IMR-90 (cell line): ENCODE data around the gene ZSCAN30. TPM values are rescaled to one million over a fixed set of nuclear protein-coding genes. Genes with fewer than 3 reads are reported as not detected.

Experiments
- ATAC-seq: fragments of 200-7000 bp; cut with Tn5 transposase; 2 replicates; pipeline ENCODE4 v1.9.1; 2020; ENCODE audit warnings: low read depth, mild to moderate bottlenecking, moderate library complexity
- BruUV-seq: library from RNA; stranded (reverse); fragments of 400-500 nt; replicated peaks from 2 replicates; lab custom pipeline; 2021; lab: Mats Ljungman, UMichigan
- CTCF ChIA-PET: fragments of 300-600 bp; formaldehyde crosslinking; extraction: SDS; loops from one replicate; lab custom pipeline; 2021; ENCODE audit warnings: antibody characterized with exemption; lab: Yijun Ruan, JAX
- POLR2A ChIA-PET: fragments of 300-600 bp; sonication (Branson Sonifier 250); formaldehyde crosslinking; loops from one replicate; lab custom pipeline; 2022; ENCODE audit warnings: antibody characterized with exemption; ENCODE audit not compliant: unreplicated experiment; lab: Charles Lee
- DNase-seq: peaks from one replicate; pipeline ENCODE4 v3.0.0; 2013
- H2AFZ ChIP-seq: replicated peaks from 2 replicates; pipeline ENCODE3; 2013; ENCODE audit warnings: low read length, mild to moderate bottlenecking; ENCODE audit not compliant: poor library complexity
- H2AK5ac ChIP-seq: 2 replicates; pipeline ENCODE4 v1.6.1; 2013; ENCODE audit warnings: low read depth, low read length, inconsistent platforms
- H2AK9ac ChIP-seq: replicated peaks from 2 replicates; pipeline ENCODE3; 2013; ENCODE audit warnings: mild to moderate bottlenecking, low read depth, low read length, moderate library complexity; ENCODE audit not compliant: poor library complexity
- H2BK120ac ChIP-seq: 2 replicates; pipeline ENCODE4 v1.6.1; 2013; ENCODE audit warnings: low read depth, low read length, inconsistent platforms
- H2BK15ac ChIP-seq: 3 replicates; pipeline ENCODE4 v1.6.1; 2013; ENCODE audit warnings: low read depth, low read length, inconsistent platforms
- H2BK20ac ChIP-seq: 2 replicates; pipeline ENCODE4 v1.6.1; 2013; ENCODE audit warnings: low read depth, mild to moderate bottlenecking, inconsistent platforms, low read length, moderate library complexity
- H2BK5ac ChIP-seq: 2 replicates; pipeline ENCODE4 v1.6.1; 2013; ENCODE audit warnings: mild to moderate bottlenecking, low read depth, low read length, inconsistent platforms; ENCODE audit not compliant: poor library complexity, severe bottlenecking
- H3K14ac ChIP-seq: replicated peaks from 2 replicates; pipeline ENCODE4 v1.6.1; 2013; ENCODE audit warnings: low read depth, low read length, inconsistent platforms
- H3K18ac ChIP-seq: 2 replicates; pipeline ENCODE4 v1.6.1; 2013; ENCODE audit warnings: low read depth, low read length, control low read depth
- H3K23ac ChIP-seq: 2 replicates; pipeline ENCODE4 v1.6.1; 2013; ENCODE audit warnings: low read depth, low read length, inconsistent platforms
- H3K27ac ChIP-seq: 2 replicates; pipeline ENCODE4 v1.5.1; 2013; ENCODE audit warnings: mild to moderate bottlenecking, control low read depth, low read length; ENCODE audit not compliant: insufficient read depth
- H3K27me3 ChIP-seq: 2 replicates; pipeline ENCODE4 v1.6.1; 2013; ENCODE audit warnings: low read length; ENCODE audit not compliant: control insufficient read depth, insufficient read depth
- H3K36me3 ChIP-seq: 2 replicates; pipeline ENCODE4 v1.6.1; 2013; ENCODE audit warnings: low read length, mixed read lengths; ENCODE audit not compliant: control insufficient read depth, insufficient read depth
- H3K4ac ChIP-seq: 2 replicates; pipeline ENCODE4 v1.6.1; 2013; ENCODE audit warnings: low read depth, low read length, inconsistent platforms
- H3K4me1 ChIP-seq: 2 replicates; pipeline ENCODE4 v1.6.1; 2013; ENCODE audit warnings: low read length, mixed read lengths; ENCODE audit not compliant: control insufficient read depth, insufficient read depth
- H3K4me2 ChIP-seq: 2 replicates; pipeline ENCODE4 v1.6.1; 2013; ENCODE audit warnings: low read depth, mild to moderate bottlenecking, control low read depth, low read length, moderate library complexity
- H3K4me3 ChIP-seq: 2 replicates; pipeline ENCODE4 v1.5.1; 2013; ENCODE audit warnings: low read depth, mild to moderate bottlenecking, control low read depth, low read length, moderate library complexity; ENCODE audit not compliant: insufficient read depth
- H3K56ac ChIP-seq: 2 replicates; pipeline ENCODE4 v1.6.1; 2013; ENCODE audit warnings: low read length, inconsistent platforms; ENCODE audit not compliant: insufficient read depth; ENCODE audit errors: extremely low read depth
- H3K79me1 ChIP-seq, 2 experiments: 2 replicates each; pipeline ENCODE4 v1.6.1; 2013; ENCODE audit warnings: low read length in 2 of 2, inconsistent platforms in 1 of 2, low read depth in 1 of 2
- H3K9ac ChIP-seq: 2 replicates; pipeline ENCODE4 v1.6.1; 2013; ENCODE audit warnings: low read depth, low read length, control low read depth
- H3K9me1 ChIP-seq: 2 replicates; pipeline ENCODE4 v1.6.1; 2013; ENCODE audit warnings: low read length, inconsistent platforms; ENCODE audit not compliant: insufficient read depth
- H3K9me3 ChIP-seq: 2 replicates; pipeline ENCODE4 v1.6.1; 2013; ENCODE audit warnings: low read length; ENCODE audit not compliant: control insufficient read depth, insufficient read depth
- H4K20me1 ChIP-seq: 2 replicates; pipeline ENCODE4 v1.6.1; 2013; ENCODE audit warnings: low read length, inconsistent platforms; ENCODE audit not compliant: insufficient read depth
- H4K5ac ChIP-seq: 2 replicates; pipeline ENCODE4 v1.6.1; 2013; ENCODE audit warnings: mild to moderate bottlenecking, low read depth, low read length, control low read depth
- H4K8ac ChIP-seq, 2 experiments: 2 replicates each; pipeline ENCODE4 v1.6.1; 2013; ENCODE audit warnings: low read depth in 2 of 2, low read length in 2 of 2, control low read depth in 1 of 2, inconsistent platforms in 1 of 2
- H4K91ac ChIP-seq: 2 replicates; pipeline ENCODE4 v1.6.1; 2013; ENCODE audit warnings: low read depth, low read length, inconsistent platforms; ENCODE audit not compliant: insufficient read depth
- MXI1 ChIP-seq: IDR thresholded peaks from 2 replicates; pipeline ENCODE4 v1.6.1; 2012; ENCODE audit warnings: low read depth, mild to moderate bottlenecking, low read length, moderate library complexity, borderline replicate concordance
- RAD21 ChIP-seq: IDR thresholded peaks from 2 replicates; pipeline ENCODE4 v1.6.1; 2012; ENCODE audit warnings: low read length, improper control_type of control experiment
- RFX5 ChIP-seq: IDR thresholded peaks from 2 replicates; pipeline ENCODE4 v1.8.0; 2012; ENCODE audit warnings: low read depth, mild to moderate bottlenecking, low read length, moderate library complexity
- WGBS, 2 experiments: methylation state at CpG; one replicate each; pipeline versions ENCODE4 v1.1.5 to v1.1.7; 2013; ENCODE audit warnings: missing lambda C conversion rate in 2 of 2; ENCODE audit not compliant: insufficient read length in 1 of 2; ENCODE audit errors: extremely low coverage in 2 of 2; 5-methylcytosine and 5-hydroxymethylcytosine counted together
- dilution Hi-C: fragments of 300-500 bp; cut with HindIII; formaldehyde crosslinking; loops from one replicate; pipeline ENCODE4 v1.14.3; 2018; ENCODE audit warnings: low sequenced_read_pairs; ENCODE audit not compliant: unreplicated experiment
- in situ Hi-C: fragments of 300-500 bp; cut with MboI; formaldehyde crosslinking; loops from 3 replicates; pipeline ENCODE4 v1.14.3; 2019; ENCODE audit warnings: low sequenced_read_pairs, inconsistent platforms, mixed read lengths
- intact Hi-C: fragments of 100-400 bp; cut with micrococcal nuclease; formaldehyde crosslinking; loops from 2 replicates; pipeline ENCODE4 v1.10.0; 2022
- polyA plus RNA-seq, 3 experiments: library from polyadenylated mRNA; depleted of rRNA; stranded (reverse); fragments of >200 nt; gene quantifications; 2 replicates each; pipeline ENCODE4 v1.2.3, GENCODE V29; 2012; ENCODE audit warnings: low replicate concordance in 1 of 3
- total RNA-seq: library from RNA; depleted of rRNA; stranded (reverse); fragments of >200 nt; gene quantifications from 2 replicates; pipeline ENCODE4 v1.2.3, GENCODE V29; 2012; rRNA removed
- TF ChIP-seq, protein P1 (sequence below): fragments of 150-350 bp; IDR thresholded peaks from 2 replicates; pipeline ENCODE4 v1.6.1; 2016; ENCODE audit warnings: low read depth, mild to moderate bottlenecking, low read length, moderate library complexity, borderline replicate concordance

The ZSCAN30 gene
- total and polyA plus RNA-seq, 2 of the 4 experiments (the other 2 are of a cell fraction), result 9.9 to 17.7 TPM

DNA sequence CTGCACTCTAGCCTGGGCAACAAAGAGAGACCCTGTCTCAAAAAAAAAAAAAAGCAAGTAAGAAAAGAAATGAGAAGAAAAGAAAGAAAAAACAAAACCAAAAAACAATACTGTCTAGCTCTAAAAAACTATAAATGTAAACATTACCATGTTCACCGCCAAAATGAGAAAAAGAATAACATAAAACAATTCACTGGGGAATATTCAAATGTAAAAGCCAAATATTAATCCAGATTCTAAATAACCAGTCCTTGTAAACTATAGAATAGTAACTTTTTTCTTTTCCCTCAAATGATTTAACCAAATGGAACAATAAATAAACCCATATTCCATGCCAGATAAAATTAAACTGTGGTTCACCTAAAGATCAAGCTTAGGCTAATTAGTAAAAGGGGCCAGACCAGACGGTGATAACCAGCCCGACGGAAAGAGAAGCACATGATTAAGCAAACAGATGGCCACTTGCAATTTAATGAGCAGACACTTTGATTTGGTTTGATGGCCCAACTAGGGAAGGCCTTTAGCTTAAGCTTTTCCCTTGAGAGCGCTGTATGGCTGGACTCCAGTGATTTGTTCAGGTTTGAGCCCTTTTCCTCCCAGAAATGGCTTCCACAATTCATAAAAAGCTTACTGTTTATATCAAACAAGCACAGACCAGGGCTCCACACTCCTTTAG, 88.6 kb downstream of the ZSCAN30 start:
- Histone ChIP-seq H2BK15ac (no peak overlapping the region), H3K23ac (no peak overlapping the region), H4K91ac (no peak overlapping the region), H3K9me3 (no peaks in the 10 kb centered on the region), H3K18ac (no peak overlapping the region), H2BK5ac (no peak overlapping the region), H3K9me1 (no peaks in the 10 kb centered on the region), H4K20me1 (no peaks in the 10 kb centered on the region), H3K4me2 (no peak overlapping the region), H4K5ac (no peak overlapping the region), H3K9ac (no peak overlapping the region), H3K14ac (no peak overlapping the region), H2AK5ac (no peak overlapping the region), H3K79me1 (no peaks in the 10 kb centered on the region), H3K4me1 (no peaks in the 10 kb centered on the region), H3K4ac (no peak overlapping the region), H2AK9ac (no peak overlapping the region), H3K27me3 (no peaks in the 10 kb centered on the region; the same call in 1 of the 2 replicates), H4K8ac (no peak overlapping the region), H2BK20ac (no peak overlapping the region), H3K27ac (no peak overlapping the region), H2AFZ (no peak overlapping the region), H2BK120ac (no peak overlapping the region), H3K36me3 (no peaks in the 10 kb centered on the region), H3K56ac (no peak overlapping the region), H3K4me3 (no peak overlapping the region)
- 27% methylated on average over 3 of the region's 5 CpGs; no CpG with 5 or more reads in 1 of the 2 experiments for WGBS, 2 experiments
- TF ChIP-seq MXI1 (no peak), RFX5 (no peak), RAD21 (no peak)
- TF ChIP-seq, protein P1, sequence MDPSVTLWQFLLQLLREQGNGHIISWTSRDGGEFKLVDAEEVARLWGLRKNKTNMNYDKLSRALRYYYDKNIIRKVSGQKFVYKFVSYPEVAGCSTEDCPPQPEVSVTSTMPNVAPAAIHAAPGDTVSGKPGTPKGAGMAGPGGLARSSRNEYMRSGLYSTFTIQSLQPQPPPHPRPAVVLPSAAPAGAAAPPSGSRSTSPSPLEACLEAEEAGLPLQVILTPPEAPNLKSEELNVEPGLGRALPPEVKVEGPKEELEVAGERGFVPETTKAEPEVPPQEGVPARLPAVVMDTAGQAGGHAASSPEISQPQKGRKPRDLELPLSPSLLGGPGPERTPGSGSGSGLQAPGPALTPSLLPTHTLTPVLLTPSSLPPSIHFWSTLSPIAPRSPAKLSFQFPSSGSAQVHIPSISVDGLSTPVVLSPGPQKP, result no peak
- ChIA-PET POLR2A (no interaction called here), CTCF (interaction anchor here (0.6 to 1.8 kb wide), 2 partner anchors 12 to 15 kb away, joined by 5 read pairs; no protein-coding TSS in a partner anchor)
- BruUV-seq, result no TSS peak
- dilution Hi-C loops, result no loop called here
- intact Hi-C loops, result no loop called here
- ATAC-seq (no peak), DNase-seq (no peak)
- in situ Hi-C loops, result no loop called here

Other genes with a start within 250 kb of the ZSCAN30 start
- gene MAPRE2, start 248.8 kb downstream of the ZSCAN30 start, total RNA-seq, result 23.8 and 24.2 TPM in 2 replicates
- 18.4 and 19.6 TPM in 2 replicates for gene MAPRE2, start 248.8 kb downstream of the ZSCAN30 start, polyA plus RNA-seq (2012; rRNA removed)
- 9.9 and 11.1 TPM in 2 replicates for gene ZNF397, start 49.2 kb downstream of the ZSCAN30 start, total RNA-seq
- gene ZNF397, start 49.2 kb downstream of the ZSCAN30 start, polyA plus RNA-seq (2012; rRNA removed), result 3.2 and 5.5 TPM in 2 replicates
- 20.8 and 38.3 TPM in 2 replicates for gene ZNF24, start 54.2 kb upstream of the ZSCAN30 start, total RNA-seq
- 5.6 and 7.6 TPM in 2 replicates for gene ZNF24, start 54.2 kb upstream of the ZSCAN30 start, polyA plus RNA-seq (2012; rRNA removed)
- 0.54 and 0.56 TPM in 2 replicates for gene ZNF396, start 87.1 kb upstream of the ZSCAN30 start, total RNA-seq
- 0.13 and 0.26 TPM in 2 replicates for gene ZNF396, start 87.1 kb upstream of the ZSCAN30 start, polyA plus RNA-seq (2012; rRNA removed)
- 4.4 and 5.6 TPM in 2 replicates for gene INO80C, start 207.7 kb upstream of the ZSCAN30 start, total RNA-seq
- gene INO80C, start 207.7 kb upstream of the ZSCAN30 start, polyA plus RNA-seq (2012; rRNA removed), result 16.2 and 17.1 TPM in 2 replicates